HepG2 (cell line): ENCODE data around the gene RAB8A. TPM values are rescaled to one million over a fixed set of nuclear protein-coding genes. Genes with fewer than 3 reads are reported as not detected.

Experiments
- CBX1 ChIP-seq: IDR thresholded peaks from one replicate; pipeline ENCODE4 v1.6.1; 2016; ENCODE audit warnings: antibody characterized with exemption, low read depth
- CEBPG ChIP-seq: IDR thresholded peaks from 2 replicates; pipeline ENCODE4 v1.6.1; 2016
- CREB1 ChIP-seq, 2 experiments: fragments of 450-650 bp in 1 of 2; IDR thresholded peaks; 2 replicates each; pipeline ENCODE4 v1.6.1; 2016 to 2017; ENCODE audit warnings: control low read depth in 1 of 2, mild to moderate bottlenecking in 1 of 2, missing compliant biosample characterization in 1 of 2, missing genetic modification characterization in 1 of 2
- ESRRA ChIP-seq: sonication (generic); formaldehyde crosslinking; IDR thresholded peaks from 2 replicates; pipeline ENCODE4 v1.5.1; 2020; ENCODE audit warnings: mild to moderate bottlenecking, low read depth, missing genetic modification reagents
- HMG20A ChIP-seq: IDR thresholded peaks from 2 replicates; pipeline ENCODE4 v1.6.1; 2016; ENCODE audit warnings: borderline replicate concordance
- HMGA1 ChIP-seq: sonication (generic); formaldehyde crosslinking; conservative IDR thresholded peaks from 2 replicates; pipeline ENCODE4 v1.4.0; 2020; ENCODE audit warnings: missing genetic modification reagents
- RBAK ChIP-seq: sonication (generic); formaldehyde crosslinking; IDR thresholded peaks from 2 replicates; pipeline ENCODE4 v1.5.1; 2020; ENCODE audit warnings: mild to moderate bottlenecking, missing genetic modification reagents
- RFX1 ChIP-seq: fragments of 450-650 bp; IDR thresholded peaks from 2 replicates; pipeline ENCODE4 v1.6.1; 2017
- SMAD1 ChIP-seq: sonication (generic); formaldehyde crosslinking; IDR thresholded peaks from 2 replicates; pipeline ENCODE4 v1.4.0; 2020; ENCODE audit warnings: missing genetic modification reagents, low read depth, mild to moderate bottlenecking, borderline replicate concordance
- TEAD3 ChIP-seq: optimal IDR thresholded peaks from 2 replicates; pipeline ENCODE3; 2016; ENCODE audit warnings: borderline replicate concordance
- ZNF12 ChIP-seq: sonication (generic); formaldehyde crosslinking; IDR thresholded peaks from 2 replicates; pipeline ENCODE4 v1.5.0; 2020; ENCODE audit warnings: missing genetic modification reagents
- ZNF333 ChIP-seq: sonication (generic); formaldehyde crosslinking; IDR thresholded peaks from 2 replicates; pipeline ENCODE4 v1.4.0; 2020; ENCODE audit warnings: mild to moderate bottlenecking, missing genetic modification reagents, borderline replicate concordance
- ZNF878 ChIP-seq: sonication (generic); formaldehyde crosslinking; IDR thresholded peaks from 2 replicates; pipeline ENCODE4 v1.8.1; 2023; ENCODE audit warnings: mild to moderate bottlenecking, missing genetic modification reagents, moderate library complexity
- ZSCAN30 ChIP-seq: sonication (generic); formaldehyde crosslinking; IDR thresholded peaks from 2 replicates; pipeline ENCODE4 v1.5.0; 2020; ENCODE audit warnings: mild to moderate bottlenecking, missing genetic modification reagents
- polyA plus RNA-seq, 8 experiments: library from polyadenylated mRNA; depleted of rRNA in 3 of 8; stranded (reverse) in 7 of 8; unstranded in 1 of 8; fragments of >200 nt; fragmentation: Illumina TruSeq in 4 of 8; extraction: Trizol in 4 of 8; gene quantifications; 2 replicates each; pipeline versions ENCODE4 v1.2.1 to v1.2.3, GENCODE V29; 2011 to 2016; ENCODE audit warnings: low read depth in 4 of 8, missing spikeins in 1 of 8, mixed read lengths in 1 of 8; ENCODE audit not compliant: insufficient read depth in 1 of 8
- total RNA-seq, 5 experiments: library from RNA; depleted of rRNA; stranded (reverse); fragments of >200 nt; fragmentation: Illumina TruSeq; extraction: Trizol; gene quantifications; 2 replicates each; pipeline ENCODE4 v1.2.3, GENCODE V29; 2016; ENCODE audit warnings: low read depth in 1 of 5
- TF ChIP-seq, protein P1 (sequence below): sonication (generic); formaldehyde crosslinking; IDR thresholded peaks from one replicate; pipeline ENCODE4 v1.5.1; 2020; ENCODE audit warnings: mild to moderate bottlenecking, missing genetic modification reagents; ENCODE audit errors: not compliant biosample characterization
- TF ChIP-seq, protein P2 (sequence below): IDR thresholded peaks from 2 replicates; pipeline ENCODE4 v1.6.1; 2016; ENCODE audit warnings: low read depth, borderline replicate concordance
- TF ChIP-seq, protein P3 (sequence below): IDR thresholded peaks from 2 replicates; pipeline ENCODE4 v1.6.1; 2016; ENCODE audit warnings: mild to moderate bottlenecking, missing biosample characterization, missing genetic modification reagents

Gene RAB8A
- total and polyA plus RNA-seq, 2 of the 13 experiments (the other 11 are each of a cell fraction or from before 2014, with no cell fraction given), result 36.7 to 45.0 TPM

DNA sequence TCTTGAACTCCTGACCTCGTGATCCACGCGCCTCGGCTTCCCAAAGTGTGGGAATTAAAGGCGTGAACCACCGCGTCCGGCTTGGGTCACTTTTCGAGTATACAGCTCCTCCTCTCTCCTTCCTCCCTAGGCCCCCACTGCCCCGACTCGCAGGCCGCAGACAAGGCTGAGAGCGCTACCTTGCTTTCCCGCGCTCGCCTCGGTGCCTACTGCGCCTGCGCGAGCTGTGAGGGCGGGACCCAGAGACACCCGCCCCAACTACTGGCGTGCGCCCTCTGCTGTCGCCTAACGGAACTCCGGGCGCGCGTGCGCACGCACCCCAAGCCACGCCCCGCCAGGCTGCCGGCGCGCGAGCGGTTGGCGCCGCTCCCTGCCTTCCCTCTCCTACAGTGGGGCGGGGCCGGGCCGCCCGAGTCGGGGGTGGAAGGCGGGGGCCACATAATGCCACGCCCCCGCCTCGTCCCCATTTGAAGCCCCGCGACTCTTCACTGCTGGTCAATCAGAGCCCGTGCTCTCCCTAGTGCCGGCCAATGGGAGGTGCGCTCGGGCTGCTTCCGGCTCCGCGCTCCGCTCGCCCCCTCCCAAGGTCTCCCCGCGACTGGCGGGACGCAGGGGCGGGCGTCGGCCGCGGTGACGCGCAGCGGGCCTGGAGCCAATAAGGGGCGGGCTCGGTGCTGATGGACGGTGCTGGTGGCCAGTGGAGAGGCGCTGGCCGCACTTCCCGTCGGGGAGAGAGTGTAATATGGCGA is at the start of gene RAB8A (continued):
- TF ChIP-seq, protein P1, sequence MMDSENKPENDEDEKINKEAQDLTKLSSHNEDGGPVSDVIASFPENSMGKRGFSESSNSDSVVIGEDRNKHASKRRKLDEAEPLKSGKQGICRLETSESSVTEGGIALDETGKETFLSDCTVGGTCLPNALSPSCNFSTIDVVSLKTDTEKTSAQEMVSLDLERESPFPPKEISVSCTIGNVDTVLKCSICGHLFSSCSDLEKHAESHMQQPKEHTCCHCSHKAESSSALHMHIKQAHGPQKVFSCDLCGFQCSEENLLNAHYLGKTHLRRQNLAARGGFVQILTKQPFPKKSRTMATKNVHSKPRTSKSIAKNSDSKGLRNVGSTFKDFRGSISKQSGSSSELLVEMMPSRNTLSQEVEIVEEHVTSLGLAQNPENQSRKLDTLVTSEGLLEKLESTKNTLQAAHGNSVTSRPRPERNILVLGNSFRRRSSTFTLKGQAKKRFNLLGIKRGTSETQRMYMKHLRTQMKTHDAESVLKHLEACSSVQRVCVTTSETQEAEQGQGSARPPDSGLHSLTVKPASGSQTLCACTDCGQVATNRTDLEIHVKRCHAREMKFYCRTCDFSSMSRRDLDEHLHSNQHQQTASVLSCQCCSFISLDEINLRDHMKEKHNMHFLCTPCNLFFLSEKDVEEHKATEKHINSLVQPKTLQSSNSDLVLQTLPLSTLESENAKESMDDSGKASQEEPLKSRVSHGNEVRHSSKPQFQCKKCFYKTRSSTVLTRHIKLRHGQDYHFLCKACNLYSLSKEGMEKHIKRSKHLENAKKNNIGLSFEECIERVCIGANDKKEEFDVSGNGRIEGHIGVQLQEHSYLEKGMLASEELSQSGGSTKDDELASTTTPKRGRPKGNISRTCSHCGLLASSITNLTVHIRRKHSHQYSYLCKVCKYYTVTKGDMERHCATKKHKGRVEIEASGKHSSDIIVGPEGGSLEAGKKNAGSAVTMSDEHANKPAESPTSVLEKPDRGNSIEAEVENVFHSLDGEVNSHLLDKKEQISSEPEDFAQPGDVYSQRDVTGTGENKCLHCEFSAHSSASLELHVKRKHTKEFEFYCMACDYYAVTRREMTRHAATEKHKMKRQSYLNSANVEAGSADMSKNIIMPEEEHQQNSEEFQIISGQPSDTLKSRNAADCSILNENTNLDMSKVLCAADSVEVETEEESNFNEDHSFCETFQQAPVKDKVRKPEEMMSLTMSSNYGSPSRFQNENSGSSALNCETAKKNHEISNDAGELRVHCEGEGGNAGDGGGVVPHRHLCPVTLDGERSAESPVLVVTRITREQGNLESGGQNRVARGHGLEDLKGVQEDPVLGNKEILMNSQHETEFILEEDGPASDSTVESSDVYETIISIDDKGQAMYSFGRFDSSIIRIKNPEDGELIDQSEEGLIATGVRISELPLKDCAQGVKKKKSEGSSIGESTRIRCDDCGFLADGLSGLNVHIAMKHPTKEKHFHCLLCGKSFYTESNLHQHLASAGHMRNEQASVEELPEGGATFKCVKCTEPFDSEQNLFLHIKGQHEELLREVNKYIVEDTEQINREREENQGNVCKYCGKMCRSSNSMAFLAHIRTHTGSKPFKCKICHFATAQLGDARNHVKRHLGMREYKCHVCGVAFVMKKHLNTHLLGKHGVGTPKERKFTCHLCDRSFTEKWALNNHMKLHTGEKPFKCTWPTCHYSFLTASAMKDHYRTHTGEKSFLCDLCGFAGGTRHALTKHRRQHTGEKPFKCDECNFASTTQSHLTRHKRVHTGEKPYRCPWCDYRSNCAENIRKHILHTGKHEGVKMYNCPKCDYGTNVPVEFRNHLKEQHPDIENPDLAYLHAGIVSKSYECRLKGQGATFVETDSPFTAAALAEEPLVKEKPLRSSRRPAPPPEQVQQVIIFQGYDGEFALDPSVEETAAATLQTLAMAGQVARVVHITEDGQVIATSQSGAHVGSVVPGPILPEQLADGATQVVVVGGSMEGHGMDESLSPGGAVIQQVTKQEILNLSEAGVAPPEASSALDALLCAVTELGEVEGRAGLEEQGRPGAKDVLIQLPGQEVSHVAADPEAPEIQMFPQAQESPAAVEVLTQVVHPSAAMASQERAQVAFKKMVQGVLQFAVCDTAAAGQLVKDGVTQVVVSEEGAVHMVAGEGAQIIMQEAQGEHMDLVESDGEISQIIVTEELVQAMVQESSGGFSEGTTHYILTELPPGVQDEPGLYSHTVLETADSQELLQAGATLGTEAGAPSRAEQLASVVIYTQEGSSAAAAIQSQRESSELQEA (CRISPR knock-in tag), result no peak
- TF ChIP-seq SMAD1 (peak; percentile 45; the same call in 1 of the 2 replicates), ZNF878 (no peak), CREB1 (IDR thresholded peaks at IDR 0.05) (peak; percentile 95), CREB1 (CRISPR knock-in tag; IDR thresholded peaks at IDR 0.05) (peak; percentile 72; the same call in 1 of the 2 replicates), CEBPG (CRISPR knock-in tag) (no peak), ZNF333 (CRISPR knock-in tag) (no peak), ESRRA (CRISPR knock-in tag) (peak; percentile 51; the same call in 1 of the 2 replicates), HMG20A (CRISPR knock-in tag) (no peak), RFX1 (no peak; the same call in 1 of the 2 replicates), RBAK (0 out of 2 replicates have a peak, but pooled peaks have one; percentile 29), TEAD3 (peak; percentile 38), HMGA1 (no peak), ZNF12 (CRISPR knock-in tag) (0 out of 2 replicates have a peak, but pooled peaks have one; percentile 23), ZSCAN30 (CRISPR knock-in tag) (no peak), CBX1 (peak; percentile 43)
- TF ChIP-seq, protein P2, sequence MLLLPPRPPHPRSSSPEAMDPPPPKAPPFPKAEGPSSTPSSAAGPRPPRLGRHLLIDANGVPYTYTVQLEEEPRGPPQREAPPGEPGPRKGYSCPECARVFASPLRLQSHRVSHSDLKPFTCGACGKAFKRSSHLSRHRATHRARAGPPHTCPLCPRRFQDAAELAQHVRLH (CRISPR knock-in tag), result 0 out of 2 replicates have a peak, but pooled peaks have one; percentile 12
- TF ChIP-seq, protein P3, sequence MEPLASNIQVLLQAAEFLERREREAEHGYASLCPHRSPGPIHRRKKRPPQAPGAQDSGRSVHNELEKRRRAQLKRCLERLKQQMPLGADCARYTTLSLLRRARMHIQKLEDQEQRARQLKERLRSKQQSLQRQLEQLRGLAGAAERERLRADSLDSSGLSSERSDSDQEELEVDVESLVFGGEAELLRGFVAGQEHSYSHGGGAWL, result no peak
